T-helper 1 cell treated with Interleukin-12 subunit alpha and Interleukin-12 subunit beta and Interleukin-4 antibody, amounts not matched to agents 30 ng/mL and 1 ng/mL, for 36 hours (primary cell): ENCODE measurements around the gene KIR3DL3. TPM values are rescaled to one million over a fixed set of nuclear protein-coding genes. Genes with fewer than 3 reads are reported as not detected.
"Not testable (repeated sequence)": the region's sequence is repeated elsewhere in the genome, so short reads cannot be mapped to it uniquely, and the experiment has no call there.

Source experiments
- intact Hi-C: fragments of 100-400 bp; cut with micrococcal nuclease; formaldehyde crosslinking; loops from one replicate; pipeline ENCODE4 v1.15.1; 2024
- total RNA-seq: library from RNA; stranded (reverse); gene quantifications from 2 replicates; pipeline ENCODE4 v1.2.3, GENCODE V29; 2022

Gene KIR3DL3
- total RNA-seq, 1 donor from 2014 or later: not detected

GRCh38 chr19:54729416-54730188 is 5.4 kb downstream of the KIR3DL3 start:
- intact Hi-C loops: no loop called here

- intact Hi-C loops: no loop called here
Observed at GRCh38 chr19:54731191-54731590, 6.9 kb downstream of the KIR3DL3 start.

GRCh38 chr19:54738306-54738705 is 14.1 kb downstream of the KIR3DL3 start, which contains the start of gene KIR2DL3:
KIR2DL3 (plus strand) TSS chr19:54738513; CDS start chr19:54738546, 33 bp downstream.
- intact Hi-C loops: not testable (repeated sequence)

GRCh38 chr19:54738715-54739114 is 14.5 kb downstream of the KIR3DL3 start:
- intact Hi-C loops: no loop called here

GRCh38 chr19:54739587-54740497 is 15.6 kb downstream of the KIR3DL3 start:
- intact Hi-C loops: no loop called here

- intact Hi-C loops: not testable (repeated sequence)
Observed at GRCh38 chr19:54741950-54742349, 17.7 kb downstream of the KIR3DL3 start.

GRCh38 chr19:54744080-54744479 is 19.8 kb downstream of the KIR3DL3 start:
- intact Hi-C loops: not testable (repeated sequence)

- intact Hi-C loops: not testable (repeated sequence)
Observed at GRCh38 chr19:54747614-54748322, 23.5 kb downstream of the KIR3DL3 start.

- intact Hi-C loops: not testable (repeated sequence)
Observed at GRCh38 chr19:54750276-54750675, 26.0 kb downstream of the KIR3DL3 start.

- intact Hi-C loops: not testable (repeated sequence)
Observed at GRCh38 chr19:54756204-54757110, 32.2 kb downstream of the KIR3DL3 start.

GRCh38 chr19:54758577-54758976 is 34.3 kb downstream of the KIR3DL3 start:
- intact Hi-C loops: not testable (repeated sequence)

GRCh38 chr19:54764219-54764618 is 40.0 kb downstream of the KIR3DL3 start:
- intact Hi-C loops: not testable (repeated sequence)

GRCh38 chr19:54766464-54766863 is 42.2 kb downstream of the KIR3DL3 start:
- intact Hi-C loops: not testable (repeated sequence)

- intact Hi-C loops: not testable (repeated sequence)
Observed at GRCh38 chr19:54769646-54770045, 45.4 kb downstream of the KIR3DL3 start, which contains the start of gene KIR2DL1. KIR2DL1 (plus strand) TSS chr19:54769793; CDS start chr19:54769851, 58 bp downstream.

- intact Hi-C loops: not testable (repeated sequence)
Observed at GRCh38 chr19:54770511-54770910, 46.3 kb downstream of the KIR3DL3 start.

- intact Hi-C loops: not testable (repeated sequence)
Observed at GRCh38 chr19:54771018-54771960, 47.0 kb downstream of the KIR3DL3 start.

- intact Hi-C loops: not testable (repeated sequence)
Observed at GRCh38 chr19:54772666-54773065, 48.4 kb downstream of the KIR3DL3 start.

GRCh38 chr19:54775095-54775815 is 51.0 kb downstream of the KIR3DL3 start:
- intact Hi-C loops: not testable (repeated sequence)
